Fibroblast of skin of left biceps (primary cell): ENCODE results near the gene VKORC1L1.
"Not testable (repeated sequence)": the region's sequence is repeated elsewhere in the genome, so short reads cannot be mapped to it uniquely, and the experiment has no call there.

Experiments
- DNase-seq, 2 experiments: peaks; one replicate each; pipeline ENCODE4 v3.0.0-alpha.2; 2013; ENCODE audit warnings: low read depth in 2 of 2

The VKORC1L1 gene

DNA sequence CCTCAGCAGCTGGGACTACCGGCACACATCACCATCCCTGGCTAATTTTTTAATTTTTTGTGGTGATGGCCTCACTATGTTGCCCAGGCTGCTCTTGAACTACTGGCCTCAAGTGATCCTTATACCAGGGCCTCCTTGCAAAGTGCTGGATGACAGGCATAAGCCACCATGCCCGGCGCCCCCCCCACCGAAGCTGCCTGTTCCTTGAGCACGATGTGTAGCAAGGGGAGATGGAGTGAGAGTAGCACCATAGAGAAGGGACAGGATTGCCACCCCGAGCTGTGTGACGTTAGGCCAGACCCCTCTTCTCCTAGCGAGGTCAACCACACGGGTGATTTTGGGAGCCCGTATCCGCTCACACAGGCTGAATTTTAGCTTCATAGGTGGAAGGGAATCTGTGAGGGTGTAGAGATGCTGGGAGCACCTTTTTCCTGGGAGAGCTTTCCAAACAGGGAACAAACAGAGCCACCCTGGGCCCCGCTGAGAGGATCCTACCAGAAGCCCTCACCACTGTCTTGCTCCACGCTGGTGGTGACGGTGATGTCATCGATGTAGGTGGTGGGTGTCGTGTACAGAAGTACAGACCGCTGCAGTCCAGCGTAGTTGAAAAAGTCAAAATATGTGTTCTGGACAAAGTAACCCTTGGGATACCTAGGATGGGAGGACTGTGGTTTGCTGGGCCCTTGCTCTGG lies 106.2 kb downstream of the VKORC1L1 start:
- DNase-seq, result no peak

DNA sequence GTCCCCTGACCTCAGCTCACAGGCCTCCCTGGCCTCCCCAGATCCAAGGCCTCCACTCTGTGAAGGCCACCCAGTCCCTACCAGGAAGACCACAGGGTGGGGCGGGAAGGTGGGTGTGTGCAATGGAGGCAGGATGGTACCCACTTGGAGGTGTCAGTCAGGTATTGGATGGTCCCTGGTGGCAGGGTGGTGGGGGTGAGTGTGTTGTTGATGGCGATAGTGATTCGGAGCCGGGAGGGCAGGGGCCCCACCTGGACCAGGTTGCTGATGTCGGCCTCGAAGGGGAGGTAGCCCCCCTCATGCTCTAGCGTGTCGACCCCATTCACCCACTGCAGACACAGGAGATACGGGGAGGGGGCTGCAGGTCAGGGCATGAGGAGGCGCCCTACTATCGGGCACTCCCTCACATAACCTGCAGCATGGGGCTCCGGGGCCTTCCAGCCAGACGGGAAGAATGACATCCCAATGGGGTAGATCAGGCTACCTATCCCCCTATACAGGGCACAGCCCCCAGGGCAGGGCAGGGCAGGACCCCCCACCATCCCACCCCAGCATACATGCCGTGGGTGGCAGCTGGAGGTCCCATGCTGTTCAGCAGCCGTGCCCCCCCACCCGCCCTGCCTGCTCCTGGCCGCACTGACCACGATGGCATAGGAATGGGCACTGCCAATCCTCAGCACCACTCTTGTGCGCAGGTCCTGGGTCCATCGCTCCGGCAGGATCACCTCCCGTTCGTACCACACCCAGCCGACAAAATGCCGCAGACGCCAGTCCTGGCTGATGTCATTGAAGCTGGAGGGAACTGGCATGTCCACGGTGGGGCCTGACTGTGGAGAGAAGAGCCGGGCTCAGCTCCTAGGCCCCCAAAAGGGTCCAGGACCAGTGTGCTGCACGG lies 107.0 kb downstream of the VKORC1L1 start:
- no peak for DNase-seq

DNA sequence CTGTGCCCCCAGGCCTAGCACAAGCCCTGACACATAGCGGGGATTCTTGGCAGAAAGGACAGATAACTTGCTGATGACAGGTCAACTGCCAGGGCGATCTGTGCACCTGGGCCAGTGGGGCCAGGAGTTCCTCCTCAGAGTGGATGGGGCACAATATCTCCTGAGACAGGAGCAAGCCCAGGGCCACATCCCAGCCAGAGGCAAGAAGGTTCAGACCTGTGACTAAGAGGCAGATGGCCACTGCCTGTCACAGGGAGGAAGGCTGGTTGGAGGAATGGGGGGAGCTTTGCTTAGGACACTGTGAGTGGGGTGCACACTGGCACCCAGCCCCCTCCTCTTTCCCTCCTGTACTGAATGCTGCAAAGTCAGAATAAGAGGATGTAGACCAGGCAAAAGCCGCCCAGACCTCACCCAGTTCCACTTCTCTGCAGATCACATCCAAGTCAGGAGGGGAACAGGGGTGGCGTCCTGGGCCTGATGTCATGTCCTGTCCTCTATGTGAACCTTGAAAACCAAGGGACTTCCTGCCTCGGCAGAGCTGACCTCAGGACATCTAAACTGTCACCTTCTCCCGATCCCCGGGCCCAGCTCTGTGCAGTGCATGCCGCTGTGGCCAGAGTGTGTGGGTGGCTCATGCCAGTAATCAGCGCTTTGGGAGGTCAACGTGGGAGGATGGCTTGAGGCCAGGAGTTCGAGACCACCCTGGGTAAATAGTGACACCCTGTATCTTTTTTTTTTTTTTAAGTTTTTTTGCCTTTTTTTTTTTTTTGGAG lies 107.8 kb downstream of the VKORC1L1 start:
- no peak for DNase-seq

DNA sequence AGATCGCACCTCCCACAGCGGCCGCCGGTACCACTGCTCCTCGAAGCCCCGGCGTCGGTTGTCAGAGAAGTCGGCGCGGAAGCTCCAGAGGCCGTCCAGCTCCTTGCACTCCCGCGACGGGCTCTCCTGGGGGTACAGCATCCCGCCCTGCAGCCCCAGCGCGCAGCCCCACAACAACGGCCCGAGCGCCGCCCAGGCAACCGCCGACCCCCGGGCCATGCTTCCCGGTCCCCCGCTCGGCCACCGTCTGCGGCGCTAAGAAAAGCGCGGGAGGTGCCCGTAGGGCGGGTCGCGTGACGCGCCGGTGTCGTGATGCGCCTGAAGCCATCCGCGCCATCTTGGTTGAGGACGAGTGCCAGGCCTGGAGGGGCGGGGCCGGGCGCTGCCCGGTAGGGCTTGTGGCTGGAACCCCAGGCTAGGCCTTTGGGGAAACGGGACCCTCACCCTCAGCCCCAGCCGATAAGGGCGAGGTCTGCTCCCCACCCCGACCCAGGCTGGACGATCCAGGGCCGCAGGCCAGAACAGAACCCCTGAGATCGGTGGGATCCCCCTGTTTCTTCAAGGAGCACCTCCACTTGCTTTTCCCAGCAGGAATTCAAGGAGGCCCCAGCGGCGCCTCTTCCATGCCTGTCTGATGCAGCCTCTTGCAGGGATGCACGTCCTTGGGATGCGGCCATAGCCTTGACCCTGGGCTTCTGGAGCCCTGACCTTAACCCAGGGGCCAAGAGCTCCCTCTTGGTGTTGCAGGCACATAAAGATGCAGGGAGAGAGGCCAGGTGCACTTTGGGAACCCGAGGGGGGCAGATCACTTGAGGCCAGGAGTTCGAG lies 109.3 kb downstream of the VKORC1L1 start, which contains the start of gene GUSB:
TSS of gene GUSB (minus strand) at position 249 of the 828 bp plus-strand sequence. CDS start at position 219, 30 bp downstream.
- peak; percentile 71 to 73 for DNase-seq

DNA sequence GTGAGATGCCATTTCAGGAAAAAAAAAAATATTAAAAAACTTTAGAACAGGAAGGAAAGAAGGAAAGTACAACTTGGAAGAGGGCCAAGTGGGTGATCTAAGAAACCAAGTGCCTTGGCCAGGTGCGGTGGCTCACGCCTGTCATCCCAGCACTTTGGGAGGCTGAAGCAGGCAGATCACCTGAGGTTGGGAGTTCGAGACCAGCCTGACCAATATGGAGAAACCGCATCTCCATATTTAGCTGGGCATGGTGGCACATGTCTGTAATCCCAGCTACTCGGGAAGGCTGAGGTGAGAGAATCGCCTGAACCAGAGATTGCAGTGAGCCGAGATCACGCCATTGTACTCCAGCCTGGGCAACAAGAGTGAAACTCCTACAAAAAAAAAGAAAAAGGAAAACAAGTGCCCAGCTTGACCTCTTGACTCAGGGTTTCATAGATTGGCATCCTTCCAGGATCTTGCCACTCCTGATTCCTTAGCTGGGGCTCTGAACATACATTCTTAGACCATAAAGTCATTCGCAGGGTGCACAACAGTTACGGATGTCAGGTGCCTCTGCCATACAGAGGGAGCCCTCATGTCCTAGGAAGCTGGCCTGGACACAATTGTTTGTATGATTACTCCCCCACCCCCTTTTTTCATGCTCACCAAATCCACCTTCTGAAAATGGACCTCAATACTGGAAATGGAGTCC lies 111.2 kb downstream of the VKORC1L1 start:
- DNase-seq, result no peak

DNA sequence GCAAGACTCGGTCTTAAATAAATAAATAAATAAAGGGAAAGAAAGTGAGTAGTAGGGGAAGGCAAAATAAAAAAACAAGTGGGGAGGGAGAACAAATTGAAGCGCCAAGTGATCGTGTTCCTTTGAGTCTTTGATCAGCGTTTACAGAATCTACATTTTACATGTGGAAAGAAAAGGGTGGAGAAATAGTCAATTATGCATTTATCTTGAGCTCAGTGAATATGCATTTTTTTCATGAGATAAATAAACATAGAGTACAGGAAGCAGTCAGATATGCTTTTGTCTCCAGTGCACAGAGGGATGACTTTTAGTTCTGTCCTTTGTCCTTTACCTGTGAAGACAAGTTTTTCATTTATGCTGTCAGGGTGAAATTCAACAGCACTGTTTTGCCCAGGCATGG lies 115.2 kb downstream of the VKORC1L1 start:
- no peak for DNase-seq

DNA sequence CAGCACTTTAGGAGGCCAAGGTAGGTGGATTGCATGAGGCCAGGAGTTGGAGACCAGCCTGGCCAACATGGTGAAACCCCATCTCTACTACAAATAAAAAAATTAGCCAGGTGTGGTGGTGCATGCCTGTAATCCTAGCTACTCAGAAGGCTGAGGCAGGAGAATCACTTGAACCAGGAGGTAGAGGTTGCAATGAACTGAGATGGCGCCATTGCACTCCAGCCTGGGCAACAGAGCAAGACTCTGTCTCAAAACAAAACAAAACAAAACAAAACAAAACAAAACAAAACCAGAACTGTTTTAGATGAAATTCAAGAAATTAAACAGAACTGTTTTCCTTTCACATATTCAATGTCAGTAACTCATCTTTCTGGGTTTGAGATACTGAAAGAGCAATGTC lies 115.6 kb downstream of the VKORC1L1 start:
- DNase-seq, result not testable (repeated sequence)

DNA sequence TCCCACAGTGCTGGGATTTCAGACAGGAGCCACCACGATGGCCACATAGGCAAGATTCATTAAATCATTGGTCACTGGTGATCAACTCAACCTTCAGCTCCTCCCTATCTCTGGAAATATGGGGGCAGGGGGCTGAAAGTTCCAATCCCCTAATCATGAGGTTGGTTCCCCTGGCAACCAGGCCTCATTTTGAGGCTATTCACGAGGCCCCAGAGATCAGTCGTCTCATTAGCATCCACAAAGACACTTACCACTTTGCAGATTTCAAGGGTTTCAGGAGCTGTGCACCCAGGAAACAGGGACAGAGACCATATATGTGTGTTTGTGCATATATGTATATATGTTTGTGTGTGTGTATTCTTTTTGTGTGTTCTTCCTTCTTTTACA lies 116.8 kb downstream of the VKORC1L1 start:
- DNase-seq, result no peak

DNA sequence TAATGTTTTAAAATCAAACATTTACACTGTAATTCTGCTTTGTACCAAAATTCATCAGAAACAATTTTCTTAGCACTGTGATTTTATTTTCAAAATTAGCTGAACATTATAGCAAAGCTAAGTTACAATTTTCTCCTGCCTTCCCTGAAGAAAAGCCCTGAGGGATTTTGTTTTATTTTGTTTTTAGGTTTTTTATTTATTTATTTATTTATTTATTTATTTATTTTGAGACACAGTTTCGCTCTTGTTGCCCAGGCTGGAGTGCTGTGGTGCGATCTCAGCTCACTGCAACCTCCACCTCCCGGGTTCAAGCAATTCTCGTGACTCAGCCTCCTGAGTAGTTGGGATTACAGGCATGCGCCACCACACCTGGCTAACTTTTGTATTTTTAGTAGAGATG lies 119.0 kb downstream of the VKORC1L1 start:
- DNase-seq, result not testable (repeated sequence)

DNA sequence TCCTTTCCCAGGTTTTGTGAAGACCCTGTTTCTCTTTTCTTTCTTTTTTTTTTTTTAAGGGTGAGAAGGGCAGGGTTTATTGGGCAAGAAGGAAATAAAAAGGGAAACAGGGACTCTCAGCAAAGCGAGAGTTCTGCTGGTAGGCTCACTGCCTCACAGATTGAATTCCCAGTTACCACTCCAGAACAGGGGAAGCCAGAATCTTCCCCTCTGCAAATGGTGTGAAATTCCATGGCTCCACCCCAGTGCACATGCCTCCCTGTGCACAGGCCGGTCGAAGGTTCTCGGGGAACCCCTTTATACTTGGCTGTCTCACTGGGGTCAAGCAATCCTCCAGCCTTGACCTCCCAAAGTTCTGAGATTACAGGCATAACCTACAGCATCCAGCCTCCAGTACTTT lies 119.7 kb downstream of the VKORC1L1 start:
- no peak for DNase-seq

DNA sequence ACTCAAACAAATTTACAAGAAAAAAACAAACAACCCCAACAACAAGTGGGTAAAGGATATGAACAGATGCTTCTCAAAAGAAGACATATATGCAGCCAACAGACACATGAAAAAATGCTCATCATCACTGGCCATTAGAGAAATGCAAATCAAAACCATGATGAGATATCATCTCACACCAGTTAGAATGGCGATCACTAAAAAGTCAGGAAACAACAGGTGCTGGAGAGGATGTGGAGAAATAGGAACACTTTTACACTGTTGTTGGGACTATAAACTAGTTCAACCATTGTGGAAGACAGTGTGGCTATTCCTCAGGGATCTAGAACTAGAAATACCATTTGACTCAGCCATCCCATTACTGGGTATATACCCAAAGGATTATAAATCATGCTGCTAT lies 122.1 kb downstream of the VKORC1L1 start:
- DNase-seq, result not testable (repeated sequence)

DNA sequence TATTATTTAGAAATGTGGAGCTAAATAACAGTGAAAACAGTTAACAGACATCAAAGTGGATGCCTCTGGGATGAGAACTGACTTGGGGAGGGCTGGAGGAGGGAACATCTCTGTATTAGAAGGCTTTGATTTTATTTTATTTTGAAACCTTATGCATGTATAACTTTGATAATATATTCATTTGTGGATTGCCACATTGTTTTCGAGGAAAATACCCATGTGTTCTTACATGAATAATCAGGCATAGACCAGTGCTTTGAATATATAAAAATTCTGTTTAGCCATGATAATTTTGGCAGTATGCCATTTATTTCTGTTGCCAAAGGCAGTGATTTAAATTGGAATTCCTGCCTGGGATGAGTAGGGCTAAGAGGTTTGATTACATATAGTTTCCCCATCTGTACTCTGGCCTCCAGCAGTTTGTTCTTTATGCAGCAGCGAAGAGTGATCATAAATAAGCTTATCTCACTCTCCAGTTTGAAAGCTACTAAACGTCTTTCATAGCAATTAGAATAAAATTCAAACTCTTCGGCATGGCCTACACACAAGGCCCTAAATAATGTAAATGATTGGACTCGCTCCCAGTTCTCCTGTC lies 128.0 kb downstream of the VKORC1L1 start:
- DNase-seq, result not testable (repeated sequence)

DNA sequence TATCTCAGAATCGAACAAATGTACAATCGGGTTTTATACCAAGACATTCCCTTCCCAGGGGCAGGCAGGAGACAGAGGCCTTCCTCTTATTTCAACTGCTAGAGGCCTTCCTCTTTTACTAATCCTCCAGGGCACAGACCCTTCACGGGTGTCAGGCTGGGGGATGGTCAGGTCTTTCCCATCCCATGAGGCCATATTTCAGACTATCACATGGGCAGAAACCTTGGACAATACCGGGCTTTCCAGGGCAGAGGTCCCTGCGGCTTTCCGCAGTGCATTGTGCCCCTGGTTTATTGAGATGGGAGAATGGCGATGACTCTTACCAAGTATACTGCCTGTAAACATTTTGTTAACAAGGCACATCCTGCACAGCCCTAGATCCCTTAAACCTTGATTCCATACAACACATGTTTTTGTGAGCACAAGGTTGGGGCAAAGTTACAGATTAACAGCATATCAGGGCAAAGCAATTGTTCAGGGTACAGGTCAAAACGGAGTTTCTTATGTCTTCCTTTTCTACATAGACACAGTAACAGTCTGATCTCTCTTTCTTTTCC lies 132.3 kb downstream of the VKORC1L1 start:
- not testable (repeated sequence) for DNase-seq

DNA sequence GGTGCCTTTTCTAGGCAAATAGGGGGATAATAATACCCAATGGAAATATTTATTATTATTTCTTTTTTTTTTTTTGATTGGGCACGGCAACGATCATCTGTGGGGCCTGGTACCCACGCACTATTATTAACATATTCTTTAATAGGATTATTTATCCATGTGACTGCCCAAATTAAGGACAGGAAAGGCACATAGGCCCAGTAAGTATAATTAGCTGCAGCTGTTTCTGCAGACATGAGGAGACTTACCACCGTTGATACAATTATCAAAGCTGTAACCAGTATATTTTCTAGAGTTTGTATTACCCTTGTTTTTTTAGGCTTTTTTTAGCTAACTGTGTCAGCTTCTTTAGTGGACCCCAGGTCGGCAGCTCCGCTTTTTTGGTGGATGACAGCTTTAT lies 134.4 kb downstream of the VKORC1L1 start:
- DNase-seq, result no peak
